ENCODE results near the gene DLGAP1. TPM values are rescaled to one million over a fixed set of nuclear protein-coding genes. Genes with fewer than 3 reads are reported as not detected.

The DLGAP1 gene
- total and polyA plus RNA-seq, 10 of the 15 experiments (the other 5 are each of a cell fraction or from before 2014, with no cell fraction given), result 0.23 to 27.6 (median 1.9) TPM

DNA sequence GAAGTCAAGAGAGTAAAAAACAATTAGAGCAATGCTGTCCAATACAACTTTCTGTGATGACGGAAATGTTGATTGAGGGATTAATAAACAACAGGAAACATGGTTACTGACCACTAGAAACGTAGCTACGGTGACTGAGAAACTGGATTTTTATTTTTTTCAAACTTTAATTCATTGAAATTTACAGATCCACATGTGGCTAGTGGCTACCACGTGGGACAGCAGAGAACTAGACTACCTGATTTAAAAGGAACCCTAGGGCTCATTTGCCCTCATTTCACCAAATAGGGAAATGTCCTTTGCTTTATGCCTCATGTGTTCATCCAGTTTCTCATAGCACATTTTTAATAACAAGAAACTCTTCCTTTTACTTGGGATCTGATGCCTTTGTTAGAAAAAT lies 592.1 kb downstream of the DLGAP1 start (continued):
- TF ChIP-seq, protein P1, sequence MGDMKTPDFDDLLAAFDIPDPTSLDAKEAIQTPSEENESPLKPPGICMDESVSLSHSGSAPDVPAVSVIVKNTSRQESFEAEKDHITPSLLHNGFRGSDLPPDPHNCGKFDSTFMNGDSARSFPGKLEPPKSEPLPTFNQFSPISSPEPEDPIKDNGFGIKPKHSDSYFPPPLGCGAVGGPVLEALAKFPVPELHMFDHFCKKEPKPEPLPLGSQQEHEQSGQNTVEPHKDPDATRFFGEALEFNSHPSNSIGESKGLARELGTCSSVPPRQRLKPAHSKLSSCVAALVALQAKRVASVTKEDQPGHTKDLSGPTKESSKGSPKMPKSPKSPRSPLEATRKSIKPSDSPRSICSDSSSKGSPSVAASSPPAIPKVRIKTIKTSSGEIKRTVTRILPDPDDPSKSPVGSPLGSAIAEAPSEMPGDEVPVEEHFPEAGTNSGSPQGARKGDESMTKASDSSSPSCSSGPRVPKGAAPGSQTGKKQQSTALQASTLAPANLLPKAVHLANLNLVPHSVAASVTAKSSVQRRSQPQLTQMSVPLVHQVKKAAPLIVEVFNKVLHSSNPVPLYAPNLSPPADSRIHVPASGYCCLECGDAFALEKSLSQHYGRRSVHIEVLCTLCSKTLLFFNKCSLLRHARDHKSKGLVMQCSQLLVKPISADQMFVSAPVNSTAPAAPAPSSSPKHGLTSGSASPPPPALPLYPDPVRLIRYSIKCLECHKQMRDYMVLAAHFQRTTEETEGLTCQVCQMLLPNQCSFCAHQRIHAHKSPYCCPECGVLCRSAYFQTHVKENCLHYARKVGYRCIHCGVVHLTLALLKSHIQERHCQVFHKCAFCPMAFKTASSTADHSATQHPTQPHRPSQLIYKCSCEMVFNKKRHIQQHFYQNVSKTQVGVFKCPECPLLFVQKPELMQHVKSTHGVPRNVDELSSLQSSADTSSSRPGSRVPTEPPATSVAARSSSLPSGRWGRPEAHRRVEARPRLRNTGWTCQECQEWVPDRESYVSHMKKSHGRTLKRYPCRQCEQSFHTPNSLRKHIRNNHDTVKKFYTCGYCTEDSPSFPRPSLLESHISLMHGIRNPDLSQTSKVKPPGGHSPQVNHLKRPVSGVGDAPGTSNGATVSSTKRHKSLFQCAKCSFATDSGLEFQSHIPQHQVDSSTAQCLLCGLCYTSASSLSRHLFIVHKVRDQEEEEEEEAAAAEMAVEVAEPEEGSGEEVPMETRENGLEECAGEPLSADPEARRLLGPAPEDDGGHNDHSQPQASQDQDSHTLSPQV (IDR thresholded peaks at IDR 0.05), result no peak
- TF ChIP-seq ZNF24 (IDR thresholded peaks at IDR 0.05) (no peak), CBX3 (IDR thresholded peaks at IDR 0.05; ENCODE audit: borderline replicate concordance, low read depth) (no peak), ZNF622 (IDR thresholded peaks at IDR 0.05) (no peak)

DNA sequence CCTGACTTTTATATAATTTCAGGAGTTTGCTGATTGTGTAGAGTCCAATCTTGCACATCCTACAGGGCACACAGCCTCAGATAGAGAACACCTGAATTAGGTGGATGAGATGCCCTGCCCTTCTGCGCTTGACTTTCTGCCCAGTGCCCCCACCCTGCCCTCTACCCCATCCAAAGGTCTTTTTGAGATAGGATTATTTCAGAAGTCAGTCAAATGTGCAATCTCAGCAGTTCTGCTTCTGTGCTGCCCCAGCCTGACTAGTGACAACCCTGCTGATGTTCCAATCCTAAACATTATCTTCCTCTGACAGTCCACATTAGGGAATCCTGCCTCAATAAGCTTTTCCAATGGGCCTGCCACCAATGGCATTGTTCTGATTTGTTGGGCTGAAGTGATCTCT lies 593.6 kb downstream of the DLGAP1 start:
- Histone ChIP-seq H4K20me1 (ENCODE audit: control insufficient read depth, insufficient read depth) (no peaks in the 10 kb centered on the region), H3K9me3 (replicated peaks; ENCODE audit: control insufficient read depth, insufficient read depth, low read length) (no peaks in the 10 kb centered on the region), H3K36me3 (ENCODE audit: control insufficient read depth in 2 of 2, insufficient read depth in 2 of 2, low read length in 1 of 2) (no peaks in the 10 kb centered on the region), H2AFZ (ENCODE audit: control insufficient read depth, low read depth, low read length) (no peak overlapping the region), H3K4me2 (ENCODE audit: control insufficient read depth, insufficient read depth) (no peak overlapping the region), H3K27ac (ENCODE audit: control insufficient read depth, insufficient read depth) (no peak overlapping the region), H3K4me1 (ENCODE audit: control insufficient read depth, insufficient read depth, low read length) (no peaks in the 10 kb centered on the region), H3K79me2 (ENCODE audit: control insufficient read depth, insufficient read depth, low read length) (no peaks in the 10 kb centered on the region), H3K4me3 (no peak overlapping the region), H3K27me3 (replicated peaks in 1 of 2; ENCODE audit: control insufficient read depth in 2 of 2, insufficient read depth in 2 of 2, low read length in 1 of 2) (no peaks in the 10 kb centered on the region), H3K9ac (ENCODE audit: control insufficient read depth, insufficient read depth, low read length) (no peak overlapping the region)
- DNase-seq (ENCODE audit: low read depth, low spot score) (no peak), FAIRE-seq (no peak), ATAC-seq (no peak)
- WGBS (ENCODE audit: insufficient coverage, insufficient replicate concordance, low lambda C conversion rate, missing lambda C conversion rate), result 14% methylated on average over 1 of the region's 1 CpG
- TF ChIP-seq NR2C2 (IDR thresholded peaks at IDR 0.05; ENCODE audit: borderline replicate concordance, control insufficient read depth, insufficient read length, low read depth) (no peak), ZBED1 (IDR thresholded peaks at IDR 0.05; ENCODE audit: borderline replicate concordance) (no peak), DPF2 (IDR thresholded peaks at IDR 0.05) (no peak), BRCA1 (IDR thresholded peaks at IDR 0.05; ENCODE audit: low read depth, low read length) (no peak), PML (IDR thresholded peaks at IDR 0.05; ENCODE audit: low read length) (no peak), NBN (IDR thresholded peaks at IDR 0.05) (no peak), ZNF207 (IDR thresholded peaks at IDR 0.05; ENCODE audit: borderline replicate concordance) (no peak), SIN3A (IDR thresholded peaks at IDR 0.05; ENCODE audit: low read depth, low read length) (no peak)
- no TSS peak for BruUV-seq (replicated peaks)
- RAD21 ChIA-PET (ENCODE audit: unreplicated experiment), result no interaction called here
- CTCF ChIA-PET, result interaction anchor here (0.6 to 1.1 kb wide), 2 partner anchors 91 to 1079 kb away, joined by 3 to 4 read pairs; no protein-coding TSS in a partner anchor
- in situ Hi-C loops (cut with MboI) (no loop called here), intact Hi-C loops (cut with micrococcal nuclease; ENCODE audit: unreplicated experiment) (no loop called here)
- SMC1A ChIA-PET (ENCODE audit: uncharacterized antibody, unreplicated experiment), result no interaction called here
- POLR2A ChIA-PET, result no interaction called here
